Pons (tissue), 1 donor: ENCODE data around the gene MICAL3.
"Not testable (repeated sequence)": the region's sequence is repeated elsewhere in the genome, so short reads cannot be mapped to it uniquely, and the experiment has no call there.

Source experiments
- DNase-seq: peaks from one replicate; pipeline ENCODE4 v3.0.0-alpha.2; 2016; ENCODE audit warnings: low spot score

Gene MICAL3

DNA sequence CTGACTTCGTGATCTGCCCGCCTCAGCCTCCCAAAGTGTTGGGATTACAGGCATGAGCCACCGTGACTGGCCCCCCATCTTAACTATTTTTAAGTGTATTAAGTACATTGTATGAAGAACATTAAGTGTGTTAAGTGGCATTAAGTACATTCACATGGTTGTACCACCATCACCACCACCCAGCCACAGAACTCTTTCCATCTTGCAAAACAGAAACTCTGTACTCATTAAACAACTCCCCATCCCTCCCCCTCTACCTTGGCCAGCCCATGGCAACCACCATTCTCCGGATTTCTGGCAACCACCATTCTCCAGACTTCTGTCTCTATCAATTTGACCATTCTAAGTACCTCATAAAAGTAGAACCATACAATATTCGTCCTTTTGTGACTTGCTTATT is 35.6 kb upstream of the MICAL3 start:
- no peak for DNase-seq

DNA sequence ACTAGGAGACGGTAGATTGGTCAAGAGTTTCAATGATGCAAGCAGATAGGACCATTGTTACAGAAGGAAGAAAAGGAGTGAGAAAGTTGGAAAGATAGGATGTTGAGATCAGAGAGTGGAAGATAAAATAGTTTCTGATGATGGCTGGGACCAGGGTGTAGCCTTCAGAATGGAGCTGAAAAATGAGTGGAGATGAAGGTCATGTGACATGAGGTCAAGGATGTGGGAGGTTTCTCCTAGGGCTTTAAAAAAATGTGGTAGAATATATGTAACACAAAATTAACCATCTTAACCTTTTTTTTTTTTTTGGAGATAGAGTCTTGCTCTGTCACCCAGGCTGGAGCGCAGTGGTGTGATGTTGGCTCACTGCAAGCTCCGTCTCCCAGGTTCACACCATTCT is 35.1 kb upstream of the MICAL3 start:
- DNase-seq: no peak

DNA sequence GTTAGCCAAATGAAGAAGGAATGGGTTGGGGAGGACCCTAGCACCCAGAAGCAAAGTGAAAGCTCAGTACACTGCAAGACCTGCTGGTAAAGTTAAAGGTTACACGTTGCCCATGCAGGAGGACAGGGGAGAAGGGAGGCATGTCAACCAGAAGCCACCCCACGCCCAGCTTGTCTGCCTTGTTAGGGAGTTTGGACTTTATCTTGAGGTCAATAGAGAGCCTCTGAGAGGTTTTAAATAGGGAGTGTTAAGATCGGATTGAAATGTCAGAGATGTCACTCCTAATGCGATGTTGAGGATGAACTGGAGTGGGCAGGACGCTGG is 34.7 kb upstream of the MICAL3 start:
- no peak for DNase-seq

DNA sequence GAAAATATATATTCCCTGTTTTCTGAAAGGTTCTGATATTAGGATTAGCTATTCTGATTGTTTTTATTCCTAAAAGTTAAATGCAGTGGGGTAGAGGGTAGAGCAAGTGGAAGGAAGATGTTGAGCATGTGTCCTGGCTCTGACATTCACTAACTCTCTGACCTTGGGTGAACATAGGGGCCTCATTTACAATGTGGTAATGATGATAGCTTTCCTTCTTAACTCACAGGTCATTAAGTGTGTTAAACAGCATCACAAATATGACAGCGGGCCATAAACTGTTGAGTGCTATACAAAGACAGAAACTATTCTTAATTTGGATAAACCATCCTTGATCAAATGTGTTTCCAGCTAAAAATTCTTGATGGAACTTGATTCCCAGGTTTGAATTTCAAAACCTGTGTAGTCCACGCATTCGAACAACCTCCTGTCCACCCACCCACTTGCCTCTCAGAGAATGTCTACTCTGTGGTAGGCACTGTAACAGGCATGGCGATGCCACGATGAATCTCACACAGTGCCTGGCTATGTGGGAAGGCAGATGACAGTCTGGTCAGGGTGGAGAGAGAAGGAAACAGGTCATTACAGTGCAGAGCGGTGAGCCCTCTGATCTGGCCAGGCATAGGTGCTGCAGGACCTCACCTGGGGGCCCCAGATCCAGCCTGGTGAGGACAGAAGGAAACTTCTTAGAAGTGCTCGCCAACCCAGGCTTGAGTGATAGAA is 34.2 kb upstream of the MICAL3 start:
- DNase-seq: no peak

DNA sequence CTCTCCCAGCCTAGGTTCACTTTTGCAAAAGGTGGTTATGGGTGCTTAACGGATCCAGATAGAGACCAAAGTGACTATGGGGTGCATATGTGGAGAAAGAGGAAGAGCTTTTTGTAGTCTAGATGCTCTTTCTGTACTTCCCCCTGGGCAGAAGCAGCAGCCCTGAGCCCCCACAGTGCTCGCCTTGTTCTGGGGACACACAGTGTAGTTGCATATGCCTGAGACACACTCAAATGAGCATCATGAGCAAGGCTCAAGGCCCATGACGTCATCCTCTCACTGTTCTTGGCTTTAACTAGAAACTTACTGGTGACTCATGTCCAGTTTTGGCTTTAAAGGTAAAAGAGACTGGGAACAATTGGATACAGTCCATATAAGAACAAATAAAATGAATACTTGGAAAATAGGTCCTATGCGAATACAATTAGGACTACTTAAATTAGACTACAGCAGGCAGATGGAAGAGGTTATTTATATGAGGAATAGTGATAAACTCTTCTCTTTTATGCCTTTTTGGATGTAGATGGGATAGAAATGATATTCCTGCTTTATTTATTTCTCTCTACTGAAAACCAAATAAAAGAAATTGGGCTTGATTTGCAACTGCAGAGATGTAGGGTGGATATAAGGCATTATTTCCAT is 33.3 kb upstream of the MICAL3 start:
- DNase-seq: peak; percentile 91

DNA sequence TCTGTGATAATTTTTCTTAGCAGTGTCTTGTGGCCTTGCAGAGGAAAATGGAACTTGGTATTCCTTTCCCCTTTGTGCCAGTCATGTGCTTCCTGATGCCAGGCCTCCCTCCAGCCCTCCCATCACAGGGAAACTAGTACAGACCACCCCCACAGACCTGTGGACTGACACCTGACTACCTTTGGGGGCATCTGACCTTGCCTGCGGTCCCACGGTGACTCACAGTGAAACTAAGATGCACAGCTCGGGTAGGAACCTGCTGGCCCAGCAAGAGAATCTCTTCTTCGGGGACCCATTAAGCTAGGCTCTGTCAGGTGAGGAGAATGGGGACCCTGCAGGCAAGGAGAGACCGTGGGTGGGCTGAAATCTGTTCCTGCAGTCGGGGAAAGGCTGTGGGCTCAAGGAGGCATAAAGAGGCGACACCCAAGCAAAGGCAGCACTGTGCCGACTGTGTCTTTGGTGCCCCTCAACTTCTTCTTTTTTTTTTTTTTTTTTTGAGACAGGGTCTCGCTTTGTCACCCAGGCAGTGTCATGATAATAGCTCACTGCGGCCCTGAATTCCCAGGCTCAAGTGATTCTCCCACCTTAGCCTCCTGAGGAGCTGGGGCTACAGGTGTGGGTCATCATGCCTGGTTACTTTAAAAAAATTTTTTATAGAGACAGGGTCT is 32.6 kb upstream of the MICAL3 start:
- DNase-seq: no peak

DNA sequence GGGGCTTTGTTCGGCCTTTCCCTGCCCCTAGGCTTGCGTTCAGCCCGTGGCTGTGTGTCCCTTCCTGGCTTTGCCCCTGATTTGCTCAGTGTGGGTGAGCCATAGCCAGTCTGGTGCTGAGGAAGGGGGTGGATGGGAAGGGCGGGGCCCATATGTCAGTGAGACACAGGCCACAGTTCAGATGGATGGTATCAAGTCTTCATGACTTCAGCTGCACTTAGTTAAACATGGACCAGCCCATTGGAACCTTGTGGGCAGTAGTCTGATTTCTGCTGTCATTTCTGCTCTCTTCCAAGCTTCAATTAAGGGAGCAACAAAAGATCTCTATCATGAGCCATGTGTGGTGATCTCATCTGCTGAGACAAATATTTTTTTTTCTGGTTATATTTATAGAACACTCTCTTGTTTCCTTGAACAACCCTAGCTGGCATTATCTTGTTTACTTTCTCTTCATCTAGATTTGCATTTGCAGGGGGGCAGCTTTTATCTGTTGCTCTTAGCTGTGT is 31.9 kb upstream of the MICAL3 start:
- peak; percentile 94 for DNase-seq

DNA sequence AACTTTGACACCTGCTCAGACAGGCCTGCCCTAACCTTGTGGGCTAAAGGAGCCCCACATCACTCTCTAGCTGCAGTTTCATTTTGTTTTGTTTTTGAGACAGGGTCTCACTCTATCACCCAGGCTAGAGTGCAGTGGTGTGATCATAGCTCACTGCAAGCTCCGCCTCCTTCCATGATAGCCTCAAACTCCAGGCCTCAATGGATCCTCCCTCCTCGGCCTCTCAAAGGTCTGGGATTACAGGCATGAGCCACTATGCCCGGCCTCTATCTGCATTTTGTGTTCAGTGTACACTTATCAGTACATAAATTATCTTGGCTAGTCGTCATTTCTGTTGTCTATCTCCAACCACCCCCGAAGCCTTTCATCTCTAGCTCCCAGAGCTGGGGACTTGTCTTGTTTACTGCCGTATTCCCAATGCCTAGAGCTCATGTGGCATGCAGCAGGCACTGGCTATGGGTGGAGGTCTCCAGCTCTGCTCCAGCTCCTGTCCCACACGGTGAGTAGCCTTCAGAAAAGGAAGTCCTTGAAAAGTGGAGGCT is 31.3 kb upstream of the MICAL3 start:
- DNase-seq: no peak

DNA sequence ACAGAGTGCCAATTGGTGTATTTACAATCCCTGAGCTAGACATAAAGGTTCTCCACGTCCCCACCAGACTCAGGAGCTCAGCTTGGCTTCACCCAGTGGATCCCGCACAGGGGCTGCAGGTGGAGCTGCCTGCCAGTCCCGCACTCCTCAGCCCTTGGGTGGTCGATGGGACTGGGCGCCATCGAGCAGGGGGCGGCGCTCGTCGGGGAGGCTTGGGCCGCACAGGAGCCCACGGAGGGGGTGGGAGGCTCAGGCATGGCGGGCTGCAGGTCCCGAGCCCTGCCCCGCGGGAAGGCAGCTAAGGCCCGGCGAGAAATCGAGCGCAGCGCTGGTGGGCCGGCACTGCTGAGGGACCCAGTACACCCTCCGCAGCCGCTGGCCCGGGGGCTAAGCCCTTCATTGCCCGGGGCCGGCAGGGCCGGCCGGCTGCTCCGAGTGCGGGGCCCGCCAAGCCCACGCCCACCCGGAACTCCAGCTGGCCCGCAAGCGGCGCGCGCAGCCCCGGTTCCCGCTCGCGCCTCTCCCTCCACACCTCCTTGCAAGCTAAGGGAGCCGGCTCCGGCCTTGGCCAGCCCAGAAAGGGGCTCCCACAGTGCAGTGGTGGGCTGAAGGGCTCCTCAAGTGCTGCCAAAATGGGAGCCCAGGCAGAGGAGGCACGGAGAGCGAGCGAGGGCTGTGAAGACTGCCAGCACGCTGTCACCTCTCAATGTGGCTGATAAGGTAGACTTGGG is 29.0 kb upstream of the MICAL3 start:
- not testable (repeated sequence) for DNase-seq

DNA sequence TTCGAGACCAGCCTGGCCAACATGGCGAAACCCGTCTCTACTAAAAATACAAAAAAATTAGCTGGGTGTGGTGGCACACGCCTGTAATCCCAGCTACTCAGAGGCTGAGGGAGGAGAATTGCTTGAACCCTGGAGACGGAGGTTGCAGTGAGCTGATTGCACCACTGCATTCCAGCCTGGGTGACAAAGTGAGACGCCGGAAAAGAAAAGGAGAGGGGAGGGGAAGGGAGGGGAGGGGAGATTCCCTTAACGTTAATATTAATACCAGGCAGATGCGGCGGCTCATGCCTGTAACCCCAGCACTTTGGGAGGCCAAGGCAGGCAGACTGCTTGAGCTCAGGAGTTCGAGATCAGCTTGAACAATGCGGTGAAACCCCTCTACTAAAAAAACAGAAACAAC is 26.8 kb upstream of the MICAL3 start:
- not testable (repeated sequence) for DNase-seq

DNA sequence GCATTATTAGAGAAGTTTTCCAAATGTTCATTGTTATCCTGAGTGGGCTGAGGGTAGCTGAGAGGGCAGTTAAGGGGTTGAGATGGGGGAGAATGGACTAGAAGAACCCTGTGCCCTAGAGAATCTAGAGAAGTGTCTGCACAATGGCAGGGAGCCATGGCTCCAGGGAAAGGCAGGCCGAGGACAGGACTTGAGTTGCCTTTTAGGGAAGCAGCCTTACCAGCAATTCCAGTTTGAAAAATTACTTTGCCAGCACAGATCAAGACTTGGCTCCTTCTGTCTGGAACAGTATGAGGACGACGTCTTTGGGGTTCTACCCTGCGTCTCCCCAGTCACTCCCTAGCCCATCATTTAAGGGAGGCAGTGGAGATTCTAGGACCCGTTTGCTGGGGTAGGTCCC is 25.7 kb upstream of the MICAL3 start:
- DNase-seq: no peak

DNA sequence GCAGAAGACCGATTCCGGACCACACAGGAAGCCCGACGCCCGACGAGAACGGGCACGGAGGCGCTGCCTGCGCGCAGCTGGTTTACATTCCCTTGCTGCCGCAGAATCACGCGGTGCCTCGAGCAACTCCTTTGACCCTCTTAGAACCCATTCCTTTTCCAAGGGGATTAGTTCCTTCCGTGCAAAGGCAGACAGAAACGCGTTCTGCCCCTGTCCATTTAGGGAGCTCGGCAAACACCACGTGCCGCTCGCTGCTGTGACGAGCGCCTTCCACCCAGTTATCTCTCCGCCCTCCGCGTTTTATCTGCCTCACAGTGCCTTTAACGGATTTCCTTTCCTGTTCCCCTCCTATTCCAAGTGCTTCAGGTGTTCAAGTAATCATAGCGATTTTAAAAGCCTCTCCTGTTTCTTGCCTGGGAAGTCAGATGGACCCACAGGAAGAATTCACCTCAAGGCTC is 24.1 kb upstream of the MICAL3 start:
- DNase-seq: no peak

DNA sequence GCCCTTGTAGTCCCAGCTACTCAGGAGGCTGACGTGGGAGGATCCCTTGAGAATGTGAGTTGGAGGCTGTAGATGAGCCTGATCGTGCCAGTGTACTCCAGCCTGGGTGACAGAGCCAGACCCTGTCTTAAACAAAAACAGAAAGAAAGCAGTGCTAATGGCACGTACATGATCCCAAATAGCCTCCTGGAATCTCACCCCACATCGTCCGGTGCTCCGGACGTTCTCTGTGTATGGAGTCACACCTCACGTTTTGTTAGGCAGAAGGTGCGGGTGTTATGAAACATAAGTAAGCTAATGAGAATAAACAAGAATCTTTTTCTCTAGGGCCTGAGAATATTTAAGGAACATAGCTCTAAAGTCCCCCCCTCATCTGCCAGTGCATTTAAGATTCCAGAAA is 23.7 kb upstream of the MICAL3 start:
- DNase-seq: no peak

DNA sequence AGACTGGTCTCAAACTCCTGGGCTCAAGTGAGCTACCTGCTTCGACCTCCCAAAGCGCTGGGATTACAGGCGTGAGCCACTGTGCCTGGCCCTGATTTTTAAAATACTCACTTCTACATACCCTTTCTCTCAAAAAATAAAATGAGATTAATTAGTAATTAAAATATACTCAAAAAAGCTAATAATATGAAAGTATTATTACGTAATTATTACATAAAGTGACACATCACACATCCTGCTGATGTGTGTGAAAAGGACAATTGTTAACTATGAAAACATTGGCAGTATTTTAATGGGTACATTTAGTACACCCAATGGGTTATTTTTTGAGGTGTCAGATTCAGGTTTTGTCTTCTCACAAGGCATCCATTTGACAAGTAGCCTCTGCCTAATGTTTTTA is 21.4 kb upstream of the MICAL3 start:
- no peak for DNase-seq

DNA sequence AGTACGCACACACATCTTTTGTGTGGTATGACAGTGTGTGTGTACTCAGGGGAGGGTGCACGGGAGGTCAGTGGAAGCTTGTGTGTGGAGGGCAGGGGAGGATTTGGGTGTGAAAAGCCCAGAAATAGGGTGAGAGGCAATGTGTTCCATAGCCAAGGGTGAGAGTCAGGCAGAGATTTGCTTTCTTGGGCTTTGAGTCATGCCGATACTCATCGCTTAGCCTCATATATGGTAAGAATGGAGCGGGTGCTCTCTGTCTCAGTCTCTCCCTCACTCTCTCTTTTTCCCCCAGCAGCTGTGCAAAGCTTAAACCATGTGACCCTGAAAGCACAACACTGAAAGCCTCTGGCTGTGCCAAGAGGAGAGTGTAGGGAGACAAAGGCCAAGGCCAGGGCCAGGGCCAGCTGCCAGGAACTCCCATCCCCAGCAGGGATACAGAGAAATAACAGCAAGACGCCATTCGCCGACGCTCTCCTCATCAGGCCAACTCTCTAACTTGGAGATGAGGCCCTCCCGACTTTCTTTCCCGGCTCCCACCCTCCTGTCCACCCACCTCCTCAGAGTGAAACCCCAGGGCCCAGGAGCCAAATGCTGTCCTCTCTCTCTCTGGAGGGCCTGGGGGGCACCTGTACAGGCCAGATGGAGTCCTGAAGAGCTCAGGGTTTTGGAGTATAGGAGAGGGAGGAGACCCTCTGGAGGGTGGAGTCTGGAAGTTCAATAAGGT is 20.3 kb upstream of the MICAL3 start:
- peak; percentile 99 for DNase-seq

DNA sequence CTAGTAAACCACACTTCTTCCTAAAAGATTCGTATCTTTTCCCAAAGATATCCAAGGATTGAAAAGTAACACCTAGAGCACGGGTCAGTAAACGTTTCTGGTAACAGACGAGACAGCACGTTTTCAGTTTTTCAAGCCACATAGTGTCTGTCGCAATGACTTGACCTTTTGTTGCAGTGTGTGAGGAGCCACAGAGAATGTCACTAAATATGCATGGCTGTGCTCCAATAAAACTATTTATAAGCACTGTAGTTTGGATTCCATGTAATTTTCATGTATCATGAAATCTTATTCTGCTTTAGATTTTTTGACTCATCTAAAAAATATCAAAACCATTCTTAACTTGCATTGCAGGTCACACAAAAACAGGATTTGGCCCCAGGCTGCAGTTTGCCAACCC is 18.3 kb upstream of the MICAL3 start:
- no peak for DNase-seq

DNA sequence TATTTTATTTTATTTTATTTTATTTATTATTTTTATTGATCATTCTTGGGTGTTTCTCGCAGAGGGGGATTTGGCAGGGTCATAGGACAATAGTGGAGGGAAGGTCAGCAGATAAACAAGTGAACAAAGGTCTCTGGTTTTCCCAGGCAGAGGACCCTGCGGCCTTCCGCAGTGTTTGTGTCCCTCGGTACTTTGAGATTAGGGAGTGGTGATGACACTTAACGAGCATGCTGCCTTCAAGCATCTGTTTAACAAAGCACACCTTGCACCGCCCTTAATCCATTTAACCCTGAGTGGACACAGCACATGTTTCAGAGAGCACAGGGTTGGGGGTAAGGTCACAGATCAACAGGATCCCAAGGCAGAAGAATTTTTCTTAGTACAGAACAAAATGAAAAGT is 16.5 kb upstream of the MICAL3 start:
- DNase-seq: not testable (repeated sequence)

DNA sequence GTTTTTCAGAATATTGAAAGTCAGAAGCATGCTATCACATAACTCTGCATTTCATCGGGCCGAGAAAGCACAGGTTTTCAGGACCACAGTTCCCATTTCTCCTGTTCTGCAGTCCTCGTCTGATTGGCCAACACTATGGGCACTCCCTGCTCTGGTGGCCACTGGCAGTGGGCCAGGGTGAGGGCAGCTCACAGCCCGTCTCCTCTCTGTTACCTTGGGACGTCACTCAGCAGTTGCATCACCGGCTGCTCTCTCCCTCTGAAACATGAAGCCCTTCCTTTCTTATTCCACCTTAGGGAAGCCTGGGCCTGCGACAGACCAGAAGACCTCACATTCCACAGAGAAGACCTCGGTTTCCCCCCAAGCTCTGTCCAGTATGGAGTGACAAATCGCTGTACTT is 11.4 kb upstream of the MICAL3 start:
- DNase-seq: no peak

DNA sequence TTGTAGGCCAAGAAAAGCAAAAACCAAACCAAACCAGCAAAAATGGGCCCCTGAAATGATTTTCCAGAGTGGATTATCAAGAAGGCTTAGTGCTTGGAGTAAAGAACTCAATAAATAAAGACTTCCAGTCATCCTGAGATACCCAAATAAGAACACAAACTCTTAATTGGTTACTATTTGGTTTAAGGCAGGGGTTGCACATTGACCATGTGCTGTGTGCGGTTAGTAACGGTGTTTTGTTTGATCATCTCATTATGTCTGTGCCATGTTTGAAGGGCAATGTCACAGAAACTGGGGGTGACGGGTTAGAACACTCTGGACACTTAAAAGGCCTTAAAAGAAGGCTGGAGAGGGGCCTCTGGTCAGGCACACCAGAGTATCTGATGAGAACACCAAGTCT is 9.7 kb upstream of the MICAL3 start:
- DNase-seq: no peak

DNA sequence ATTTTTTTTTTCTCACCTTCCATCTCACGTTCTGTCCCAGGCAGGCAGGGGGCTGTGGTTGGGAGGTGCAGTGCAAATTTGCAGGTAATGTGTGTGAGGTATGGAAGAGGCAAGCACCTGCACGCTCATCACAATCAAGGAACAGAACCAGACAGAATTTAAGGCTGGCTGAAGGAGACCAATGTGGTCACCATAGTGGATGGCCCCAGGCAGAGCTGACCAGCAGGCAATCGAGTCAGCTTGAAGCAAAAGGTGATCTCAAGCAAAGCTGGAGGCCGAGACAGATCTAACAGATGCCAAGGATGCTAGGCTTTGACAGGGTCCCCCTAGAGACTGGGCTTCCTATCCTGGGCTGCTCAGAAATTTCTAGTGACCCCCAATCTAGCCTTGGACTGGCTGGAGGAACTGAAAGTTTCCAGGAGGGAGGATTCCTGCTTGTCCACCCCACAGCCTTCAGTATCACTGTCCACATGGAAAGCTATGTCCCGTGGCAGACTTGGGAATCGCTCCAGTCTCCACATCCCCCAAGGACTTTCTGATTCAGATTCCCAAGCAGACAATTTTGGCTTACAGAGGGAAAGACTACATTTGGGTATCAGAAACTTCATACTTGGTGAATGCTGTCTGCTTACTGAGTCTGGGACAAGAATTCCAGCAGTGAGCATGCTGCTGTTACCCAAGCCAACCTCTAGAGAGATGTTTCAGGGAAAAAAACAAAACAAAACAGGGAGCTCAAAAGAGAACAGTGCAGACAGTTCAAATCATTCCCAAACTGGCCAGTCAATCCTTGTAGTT is 9.0 kb upstream of the MICAL3 start:
- DNase-seq: no peak
